OCI-LY1 (cell line): ENCODE results near the gene STARD5.

Source experiments
- H2AFZ ChIP-seq: fragments of 200-600 bp; sonication (generic), shearing (Covaris generic); 2 replicates; pipeline ENCODE4 v1.6.0; 2014; ENCODE audit warnings: antibody characterized with exemption, mild to moderate bottlenecking, low read length
- H3F3A ChIP-seq: fragments of 200-600 bp; sonication (generic), shearing (Covaris generic); 2 replicates; pipeline ENCODE4 v1.6.0; 2014; ENCODE audit warnings: mild to moderate bottlenecking, antibody characterized with exemption, low read length, moderate library complexity; ENCODE audit not compliant: insufficient read depth
- H3K27ac ChIP-seq: fragments of 200-600 bp; sonication (generic); 2 replicates; pipeline ENCODE4 v1.5.1; 2014; ENCODE audit warnings: low read length, mixed run types, mild to moderate bottlenecking, low read depth; ENCODE audit not compliant: poor library complexity, severe bottlenecking
- H3K27me3 ChIP-seq: fragments of 200-600 bp; sonication (generic); 2 replicates; pipeline ENCODE4 v1.6.0; 2014; ENCODE audit warnings: antibody characterized with exemption, mild to moderate bottlenecking, low read length, moderate library complexity; ENCODE audit not compliant: insufficient read depth
- H3K36me3 ChIP-seq: fragments of 200-600 bp; sonication (generic); 2 replicates; pipeline ENCODE4 v1.6.1; 2014; ENCODE audit warnings: mild to moderate bottlenecking, antibody characterized with exemption, low read length, moderate library complexity, mixed read lengths; ENCODE audit not compliant: insufficient read depth
- H3K4me1 ChIP-seq: fragments of 200-600 bp; sonication (generic); 2 replicates; pipeline ENCODE4 v1.5.1; 2014; ENCODE audit warnings: mild to moderate bottlenecking, low read length, moderate library complexity; ENCODE audit not compliant: insufficient read depth, severe bottlenecking
- H3K4me2 ChIP-seq: fragments of 200-600 bp; sonication (generic), shearing (Covaris generic); 2 replicates; pipeline ENCODE4 v1.6.1; 2014; ENCODE audit warnings: low read length
- H3K4me3 ChIP-seq: fragments of 200-600 bp; sonication (generic); 2 replicates; pipeline ENCODE4 v1.5.1; 2014; ENCODE audit warnings: low read length, low read depth, mild to moderate bottlenecking, mixed read lengths; ENCODE audit not compliant: poor library complexity, severe bottlenecking
- H3K79me2 ChIP-seq: fragments of 200-600 bp; shearing (Covaris generic); 2 replicates; pipeline ENCODE4 v1.6.1; 2016; ENCODE audit warnings: mixed run types, low read length, mixed read lengths; ENCODE audit not compliant: insufficient read depth
- H3K9ac ChIP-seq: fragments of 200-600 bp; sonication (generic), shearing (Covaris generic); 2 replicates; pipeline ENCODE4 v1.6.1; 2014; ENCODE audit warnings: mild to moderate bottlenecking, low read length, mixed read lengths
- H3K9me2 ChIP-seq: fragments of 200-600 bp; sonication (generic), shearing (Covaris generic); 2 replicates; pipeline ENCODE4 v1.6.1; 2014; ENCODE audit warnings: low read depth, mild to moderate bottlenecking, low read length, mixed read lengths
- H3K9me3 ChIP-seq: fragments of 200-600 bp; shearing (Covaris generic); 2 replicates; pipeline ENCODE4 v1.6.1; 2014; ENCODE audit warnings: low read length, mixed read lengths
- H4K20me1 ChIP-seq: fragments of 200-600 bp; sonication (generic), shearing (Covaris generic); 2 replicates; pipeline ENCODE4 v1.6.0; 2016; ENCODE audit warnings: mild to moderate bottlenecking, low read length; ENCODE audit not compliant: insufficient read depth
- EZH2 ChIP-seq: fragments of 200-600 bp; sonication (generic), shearing (Covaris generic); IDR thresholded peaks from 2 replicates; pipeline ENCODE4 v1.8.0; 2017; ENCODE audit warnings: borderline replicate concordance, mixed run types, mild to moderate bottlenecking, antibody characterized with exemption, low read length, moderate library complexity, mixed read lengths
- TF ChIP-seq, protein P1 (sequence below): fragments of 200-600 bp; sonication (generic), shearing (Covaris generic); IDR thresholded peaks from 2 replicates; pipeline ENCODE4 v1.5.1; 2017; ENCODE audit warnings: mild to moderate bottlenecking, antibody characterized with exemption, low read length, moderate library complexity, mixed read lengths

Gene STARD5

DNA sequence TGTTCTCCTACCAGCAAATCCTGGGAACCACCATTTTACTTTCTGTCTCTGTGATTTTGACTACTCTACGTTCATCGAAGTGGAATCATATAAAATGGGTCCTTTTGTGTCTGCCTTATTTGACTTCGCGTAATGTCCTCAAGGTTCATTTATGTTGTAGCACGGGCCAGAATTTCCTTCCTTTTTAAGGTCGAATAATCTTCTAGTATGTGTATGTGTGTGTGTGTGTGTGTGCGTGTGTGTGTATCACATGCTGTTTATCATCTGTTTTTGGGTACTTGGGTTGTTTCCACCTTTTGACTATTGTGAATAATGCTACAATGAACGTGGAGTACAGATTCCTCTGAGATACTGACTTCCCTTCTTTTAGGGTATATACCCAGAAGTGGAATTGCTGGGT is 35.3 kb downstream of the STARD5 start:
- Histone ChIP-seq H3K9ac (no peak overlapping the region), H3F3A (no peaks in the 10 kb centered on the region), H3K79me2 (no peaks in the 10 kb centered on the region), H3K4me3 (no peak overlapping the region), H4K20me1 (no peaks in the 10 kb centered on the region), H3K4me1 (peaks cover 57% of the 10 kb centered on the region), H3K9me3 (no peaks in the 10 kb centered on the region), H3K36me3 (no peaks in the 10 kb centered on the region), H3K27ac (no peak overlapping the region), H3K4me2 (no peak overlapping the region), H3K27me3 (no peaks in the 10 kb centered on the region), H3K9me2 (no peaks in the 10 kb centered on the region), H2AFZ (no peak overlapping the region)
- no peak for TF ChIP-seq EZH2
- TF ChIP-seq, protein P1, sequence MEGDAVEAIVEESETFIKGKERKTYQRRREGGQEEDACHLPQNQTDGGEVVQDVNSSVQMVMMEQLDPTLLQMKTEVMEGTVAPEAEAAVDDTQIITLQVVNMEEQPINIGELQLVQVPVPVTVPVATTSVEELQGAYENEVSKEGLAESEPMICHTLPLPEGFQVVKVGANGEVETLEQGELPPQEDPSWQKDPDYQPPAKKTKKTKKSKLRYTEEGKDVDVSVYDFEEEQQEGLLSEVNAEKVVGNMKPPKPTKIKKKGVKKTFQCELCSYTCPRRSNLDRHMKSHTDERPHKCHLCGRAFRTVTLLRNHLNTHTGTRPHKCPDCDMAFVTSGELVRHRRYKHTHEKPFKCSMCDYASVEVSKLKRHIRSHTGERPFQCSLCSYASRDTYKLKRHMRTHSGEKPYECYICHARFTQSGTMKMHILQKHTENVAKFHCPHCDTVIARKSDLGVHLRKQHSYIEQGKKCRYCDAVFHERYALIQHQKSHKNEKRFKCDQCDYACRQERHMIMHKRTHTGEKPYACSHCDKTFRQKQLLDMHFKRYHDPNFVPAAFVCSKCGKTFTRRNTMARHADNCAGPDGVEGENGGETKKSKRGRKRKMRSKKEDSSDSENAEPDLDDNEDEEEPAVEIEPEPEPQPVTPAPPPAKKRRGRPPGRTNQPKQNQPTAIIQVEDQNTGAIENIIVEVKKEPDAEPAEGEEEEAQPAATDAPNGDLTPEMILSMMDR, result no peak

DNA sequence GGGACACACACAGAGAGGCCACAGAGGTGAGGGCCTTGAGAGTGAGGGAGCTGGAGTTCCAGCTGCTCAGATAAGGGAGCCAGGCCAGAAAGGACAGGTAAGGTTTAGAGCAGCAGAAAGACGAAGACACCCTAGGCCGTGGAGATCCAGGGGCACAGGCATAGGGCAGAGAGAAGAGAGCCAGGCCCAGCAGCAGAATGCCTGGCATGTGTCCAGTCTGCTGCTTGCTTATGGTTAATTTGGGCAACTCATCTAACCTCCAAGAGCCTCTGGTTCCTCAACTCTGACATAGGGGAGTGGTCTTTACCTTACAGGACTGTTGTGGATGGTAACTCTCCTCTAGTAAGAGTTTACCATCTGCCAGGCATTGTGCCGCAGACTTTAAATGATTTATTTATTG is 35.9 kb downstream of the STARD5 start:
- TF ChIP-seq, protein P1, result no peak
- no peak for TF ChIP-seq EZH2
- H3K4me1 ChIP-seq, result peaks cover 51% of the 10 kb centered on the region
- H3K4me3 ChIP-seq, result no peak overlapping the region
- no peaks in the 10 kb centered on the region for H3F3A ChIP-seq
- H3K9me2 ChIP-seq, result no peaks in the 10 kb centered on the region
- no peaks in the 10 kb centered on the region for H3K36me3 ChIP-seq
- H4K20me1 ChIP-seq, result no peaks in the 10 kb centered on the region
- H2AFZ ChIP-seq, result no peak overlapping the region
- H3K4me2 ChIP-seq, result no peak overlapping the region
- H3K9me3 ChIP-seq, result no peaks in the 10 kb centered on the region
- H3K79me2 ChIP-seq, result no peaks in the 10 kb centered on the region
- H3K9ac ChIP-seq, result no peak overlapping the region
- no peak overlapping the region for H3K27ac ChIP-seq
- H3K27me3 ChIP-seq, result no peaks in the 10 kb centered on the region

- Histone ChIP-seq H4K20me1 (no peaks in the 10 kb centered on the region), H3K9me2 (no peaks in the 10 kb centered on the region), H3K9ac (no peak overlapping the region), H3K79me2 (no peaks in the 10 kb centered on the region), H3K27ac (no peak overlapping the region), H3K27me3 (no peaks in the 10 kb centered on the region), H3K9me3 (no peaks in the 10 kb centered on the region), H3K4me3 (no peak overlapping the region), H3F3A (no peaks in the 10 kb centered on the region), H3K4me1 (peaks cover 37% of the 10 kb centered on the region), H3K36me3 (no peaks in the 10 kb centered on the region), H3K4me2 (no peak overlapping the region), H2AFZ (no peak overlapping the region; the same call in 1 of the 2 replicates)
- TF ChIP-seq EZH2, result no peak
- TF ChIP-seq, protein P1, result no peak
Measured at GRCh38 chr15:81286621-81287121, 37.3 kb downstream of the STARD5 start.
